IPS-NIHi7 (cell line): ENCODE measurements around the gene LTBP4.
A peak's percentile ranks its signal among the peaks of the same experiment; 100 is the strongest.
"Not testable (repeated sequence)": the region's sequence is repeated elsewhere in the genome, so short reads cannot be mapped to it uniquely, and the experiment has no call there.

Experiments
- DNase-seq: peaks from one replicate; pipeline ENCODE4 v3.0.0; 2012; ENCODE audit warnings: mixed read lengths; ENCODE audit errors: extremely low spot score

LTBP4 gene

GRCh38 chr19:40611096-40611495 lies 9.9 kb downstream of the LTBP4 start:
- DNase-seq = no peak

DNA sequence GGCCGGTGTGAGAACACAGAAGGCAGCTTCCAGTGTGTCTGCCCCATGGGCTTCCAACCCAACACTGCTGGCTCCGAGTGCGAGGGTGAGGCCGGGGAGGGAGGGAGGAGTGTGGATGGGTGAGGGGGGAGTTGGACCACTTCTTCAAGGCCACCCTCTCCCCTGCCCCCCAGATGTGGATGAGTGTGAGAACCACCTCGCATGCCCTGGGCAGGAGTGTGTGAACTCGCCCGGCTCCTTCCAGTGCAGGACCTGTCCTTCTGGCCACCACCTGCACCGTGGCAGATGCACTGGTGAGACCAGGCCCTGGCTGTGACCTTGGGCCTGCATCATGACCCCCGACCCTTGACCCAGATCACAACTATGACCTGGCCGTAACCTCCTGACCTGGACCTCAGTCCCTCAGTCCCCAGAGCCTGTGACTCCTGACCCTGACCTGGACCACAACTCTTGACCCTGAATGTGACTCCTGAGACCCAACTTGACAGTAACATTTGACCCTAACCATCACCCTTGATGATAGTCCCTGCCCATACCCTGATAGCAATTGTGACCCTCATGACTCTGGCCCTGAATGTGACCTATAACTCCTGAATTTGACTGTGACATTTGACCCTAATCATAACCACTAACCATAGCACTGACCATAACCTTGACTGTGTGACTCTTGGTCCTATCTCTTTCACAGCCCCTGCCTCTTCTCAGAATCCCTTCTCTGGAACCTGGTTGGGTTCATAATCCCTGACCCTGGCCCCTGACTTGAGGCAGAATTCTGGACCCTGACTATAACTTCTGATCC lies 10.9 kb downstream of the LTBP4 start:
- DNase-seq = no peak

DNA sequence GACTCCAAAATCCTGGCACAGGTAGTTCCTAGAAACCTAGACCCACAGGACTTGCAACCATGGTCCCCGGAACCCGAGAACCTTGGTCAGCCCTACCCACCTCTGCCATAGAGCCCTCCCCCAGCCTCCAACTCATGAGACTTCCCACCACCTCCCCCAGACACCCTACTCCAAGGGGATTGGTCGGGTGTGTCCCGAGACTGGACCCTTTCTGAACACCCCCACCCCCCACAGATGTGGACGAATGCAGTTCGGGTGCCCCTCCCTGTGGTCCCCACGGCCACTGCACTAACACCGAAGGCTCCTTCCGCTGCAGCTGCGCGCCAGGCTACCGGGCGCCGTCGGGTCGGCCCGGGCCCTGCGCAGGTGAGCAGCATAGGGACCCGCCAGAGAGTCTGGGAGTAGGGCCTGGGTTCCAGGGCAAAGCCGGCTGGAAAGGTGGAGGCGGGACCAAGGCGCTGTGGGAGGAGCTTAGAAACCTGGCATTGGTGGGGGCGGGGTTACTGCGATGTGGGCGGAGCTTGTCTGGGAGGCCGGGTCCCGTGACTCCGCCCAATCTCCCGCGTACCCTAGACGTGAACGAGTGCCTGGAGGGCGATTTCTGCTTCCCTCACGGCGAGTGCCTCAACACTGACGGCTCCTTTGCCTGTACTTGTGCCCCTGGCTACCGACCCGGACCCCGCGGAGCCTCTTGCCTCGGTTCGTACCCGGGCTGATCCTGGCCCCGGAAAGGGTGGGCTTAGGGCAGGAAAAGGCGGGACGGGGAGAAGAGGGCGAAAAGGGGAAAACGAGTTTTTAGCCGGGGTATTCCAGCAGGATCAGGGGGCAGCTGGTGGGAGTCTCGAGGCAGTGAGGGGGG lies 11.9 kb downstream of the LTBP4 start:
- DNase-seq = peak; percentile 80

DNA sequence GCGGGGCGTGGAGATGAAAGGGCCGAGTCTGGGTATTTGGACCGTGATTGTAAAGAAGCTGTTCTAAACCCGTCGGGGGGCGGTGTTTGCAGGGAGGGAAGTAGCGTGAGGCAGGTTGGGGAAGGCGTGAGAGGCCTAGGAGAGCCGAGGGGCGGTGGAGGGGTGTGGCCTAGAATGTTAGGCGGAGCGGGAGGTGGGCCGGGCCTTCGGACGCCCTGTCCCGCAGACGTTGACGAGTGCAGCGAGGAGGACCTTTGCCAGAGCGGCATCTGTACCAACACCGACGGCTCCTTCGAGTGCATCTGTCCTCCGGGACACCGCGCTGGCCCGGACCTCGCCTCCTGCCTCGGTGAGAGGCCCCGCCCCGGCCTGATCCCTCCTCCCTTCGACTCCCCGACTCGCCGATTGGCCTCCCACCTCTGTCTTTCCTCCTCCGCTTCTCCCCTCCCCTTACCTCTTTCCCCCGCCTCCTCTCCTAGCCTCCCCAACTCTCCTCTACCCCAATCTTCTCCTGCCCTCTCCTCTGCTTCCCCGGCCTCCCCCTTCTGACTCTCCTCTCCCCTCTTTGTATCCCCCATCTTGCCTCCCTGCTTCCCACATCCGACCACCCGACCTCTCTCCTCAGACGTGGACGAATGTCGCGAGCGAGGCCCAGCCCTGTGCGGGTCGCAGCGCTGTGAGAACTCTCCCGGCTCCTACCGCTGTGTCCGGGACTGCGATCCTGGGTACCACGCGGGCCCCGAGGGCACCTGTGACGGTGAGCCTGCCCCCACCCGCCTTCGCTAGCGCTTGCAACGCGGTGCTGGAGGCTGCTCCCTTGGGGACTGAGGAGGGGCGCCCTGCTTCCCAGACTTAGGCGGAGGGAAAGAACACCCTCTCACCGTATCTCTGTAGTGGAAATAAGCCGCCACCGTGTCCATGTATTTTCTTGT lies 12.8 kb downstream of the LTBP4 start:
- DNase-seq = peak; percentile 85

GRCh38 chr19:40614622-40615411 lies 13.6 kb downstream of the LTBP4 start:
- DNase-seq = peak; percentile 89

- no peak for DNase-seq
Observed at GRCh38 chr19:40616178-40616577, 15.0 kb downstream of the LTBP4 start.

- no peak for DNase-seq
Observed at GRCh38 chr19:40616941-40617340, 15.8 kb downstream of the LTBP4 start.

DNA sequence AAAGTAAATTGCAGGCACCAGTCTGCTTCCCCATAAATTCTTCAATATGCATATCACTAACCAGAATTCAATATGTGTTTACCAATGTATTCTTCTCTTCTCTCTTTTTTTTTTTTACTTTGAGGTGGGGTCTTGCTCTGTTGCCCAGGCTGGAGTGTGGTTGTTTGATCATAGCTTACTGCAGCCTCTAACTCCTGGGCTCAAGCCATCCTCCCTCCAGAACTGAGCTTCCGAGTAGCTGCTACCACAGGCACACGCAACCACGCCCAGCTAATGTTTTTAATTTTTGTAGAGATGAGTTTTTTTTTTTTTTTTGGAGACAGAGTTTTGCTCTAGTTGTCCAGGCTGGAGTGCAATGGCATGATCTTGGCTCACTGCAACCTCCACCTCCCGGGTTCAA lies 16.8 kb downstream of the LTBP4 start:
- DNase-seq = no peak

DNA sequence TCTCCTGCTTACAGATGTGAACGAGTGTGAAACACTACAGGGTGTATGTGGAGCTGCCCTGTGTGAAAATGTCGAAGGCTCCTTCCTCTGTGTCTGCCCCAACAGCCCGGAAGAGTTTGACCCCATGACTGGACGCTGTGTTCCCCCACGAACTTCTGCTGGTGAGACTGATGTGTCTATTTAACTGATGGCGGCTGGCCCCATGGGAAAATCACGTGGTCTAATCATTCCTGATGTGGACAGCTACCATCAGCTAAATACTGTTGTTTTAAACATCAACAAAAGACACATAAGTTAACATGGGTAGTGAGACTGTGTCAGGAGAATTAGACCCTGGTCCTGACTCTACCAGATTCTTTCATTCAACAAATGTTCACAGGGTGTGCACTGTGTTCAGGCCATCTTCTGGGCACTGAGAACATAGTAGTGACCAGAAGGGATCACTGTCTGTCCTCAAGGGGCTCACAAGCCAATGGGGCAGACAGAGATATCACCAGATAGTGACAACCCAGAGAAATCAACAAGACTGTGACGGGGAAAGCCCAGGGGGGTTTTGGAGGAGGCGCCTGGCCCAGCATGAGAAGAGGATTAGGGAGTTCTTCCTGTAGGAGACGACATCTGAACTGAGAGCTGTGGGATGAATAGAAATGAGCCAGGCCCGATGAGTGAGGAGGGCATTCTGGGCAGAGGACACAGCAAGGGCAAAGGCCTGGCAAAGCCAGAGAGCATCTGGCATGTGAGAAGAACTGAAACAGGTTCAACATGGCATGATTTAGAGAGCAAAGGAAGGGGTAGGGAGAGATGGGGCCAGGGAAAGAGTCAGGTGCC lies 18.4 kb downstream of the LTBP4 start:
- no peak for DNase-seq

- DNase-seq = no peak
Observed at GRCh38 chr19:40620161-40620485, 19.0 kb downstream of the LTBP4 start.

GRCh38 chr19:40621283-40621682 lies 20.1 kb downstream of the LTBP4 start:
- DNase-seq = no peak

GRCh38 chr19:40621966-40622772 lies 21.0 kb downstream of the LTBP4 start:
- no peak for DNase-seq

- no peak for DNase-seq
Observed at GRCh38 chr19:40622773-40623075, 21.6 kb downstream of the LTBP4 start.

GRCh38 chr19:40623403-40624251 lies 22.5 kb downstream of the LTBP4 start:
- peak; percentile 98 for DNase-seq

DNA sequence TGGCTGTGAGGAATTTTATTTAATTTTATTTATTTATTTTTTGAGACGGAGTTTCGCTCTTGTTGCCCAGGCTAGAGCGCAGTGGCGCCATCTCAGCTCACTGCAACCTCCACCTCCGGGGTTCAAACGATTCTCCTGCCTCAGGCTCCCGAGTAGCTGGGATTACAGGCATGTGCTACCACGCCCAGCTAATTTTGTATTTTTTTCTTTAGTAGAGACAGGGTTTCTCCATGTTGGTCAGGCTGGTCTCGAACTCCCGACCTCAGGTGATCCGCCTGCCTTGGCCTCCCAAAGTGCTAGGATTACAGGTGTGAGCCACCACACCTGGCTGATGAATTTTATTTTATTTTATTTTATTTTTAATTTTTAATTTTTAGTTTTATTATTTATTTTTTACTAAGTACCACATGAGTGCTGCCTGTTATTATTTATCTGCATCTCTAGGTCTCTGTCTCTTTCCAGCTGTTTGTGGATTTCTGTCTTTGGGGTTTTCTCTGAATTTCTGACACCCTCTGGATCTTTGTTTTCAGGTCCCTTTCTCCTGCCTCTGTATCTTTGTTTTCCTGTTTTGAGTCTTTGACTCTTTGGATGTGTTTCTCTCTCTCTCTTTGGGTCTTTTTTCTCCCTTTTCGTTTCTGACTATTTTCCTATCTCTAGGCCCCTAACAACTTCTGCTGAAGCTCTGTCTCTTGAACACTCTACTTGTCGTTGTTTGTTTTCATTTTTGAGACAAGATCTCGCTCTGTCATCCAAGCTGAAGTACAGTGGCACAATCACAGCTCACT lies 23.4 kb downstream of the LTBP4 start:
- DNase-seq = not testable (repeated sequence)

GRCh38 chr19:40625406-40626120 lies 24.4 kb downstream of the LTBP4 start:
- no peak for DNase-seq

DNA sequence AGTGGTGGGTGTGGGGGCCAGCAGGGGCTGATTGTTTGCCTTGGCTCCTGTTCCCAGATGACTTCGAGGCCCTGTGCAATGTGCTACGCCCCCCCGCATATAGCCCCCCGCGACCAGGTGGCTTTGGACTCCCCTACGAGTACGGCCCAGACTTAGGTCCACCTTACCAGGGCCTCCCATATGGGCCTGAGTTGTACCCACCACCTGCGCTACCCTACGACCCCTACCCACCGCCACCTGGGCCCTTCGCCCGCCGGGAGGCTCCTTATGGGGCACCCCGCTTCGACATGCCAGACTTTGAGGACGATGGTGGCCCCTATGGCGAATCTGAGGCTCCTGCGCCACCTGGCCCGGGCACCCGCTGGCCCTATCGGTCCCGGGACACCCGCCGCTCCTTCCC lies 25.7 kb downstream of the LTBP4 start:
- DNase-seq = no peak
